GM18517 (cell line): ENCODE data around the gene ITSN1.
"Not testable (repeated sequence)": the region's sequence is repeated elsewhere in the genome, so short reads cannot be mapped to it uniquely, and the experiment has no call there.

Experiments used
- ATAC-seq: cut with Tn5 transposase; IDR thresholded peaks from one replicate; pipeline ENCODE4 v1.9.1; 2021; ENCODE audit warnings: mild to moderate bottlenecking, moderate library complexity; ENCODE audit not compliant: unreplicated experiment

The ITSN1 gene

GRCh38 chr21:33650929-33651509, 8.7 kb downstream of the ITSN1 start:
- no peak for ATAC-seq

DNA sequence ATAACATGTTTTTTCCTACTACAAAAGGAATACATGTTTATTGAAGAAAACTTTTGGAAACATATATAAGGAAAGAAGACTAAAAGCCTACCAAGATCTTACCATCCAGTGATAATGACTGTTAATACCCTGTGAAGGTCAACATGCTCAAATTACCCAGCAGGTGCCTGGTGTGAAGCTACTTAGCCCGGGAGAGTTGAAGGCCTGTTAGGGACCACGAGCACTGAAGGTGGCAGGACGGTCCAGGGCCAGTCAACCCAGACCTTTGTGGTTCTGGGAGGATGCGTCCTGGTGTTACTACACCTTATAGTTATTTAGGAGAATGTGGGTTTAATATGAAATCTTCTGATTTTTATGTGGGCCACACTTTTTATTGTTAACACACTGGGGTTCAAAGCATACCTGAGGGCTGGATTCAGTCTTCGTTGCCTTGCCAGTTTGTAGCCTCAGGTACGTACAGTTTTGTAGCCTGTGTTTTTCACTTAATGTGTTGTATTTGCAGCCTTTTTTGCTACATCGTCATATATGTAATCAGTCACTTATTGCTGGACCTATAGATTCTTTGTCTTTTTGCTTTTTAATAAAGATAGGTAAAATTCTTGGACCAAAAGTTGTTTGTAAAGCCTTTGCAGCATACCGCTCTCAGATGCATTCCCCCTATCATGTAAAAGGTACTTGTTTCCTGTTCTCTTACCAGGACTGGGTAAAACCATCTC, 9.8 kb downstream of the ITSN1 start:
- no peak for ATAC-seq

DNA sequence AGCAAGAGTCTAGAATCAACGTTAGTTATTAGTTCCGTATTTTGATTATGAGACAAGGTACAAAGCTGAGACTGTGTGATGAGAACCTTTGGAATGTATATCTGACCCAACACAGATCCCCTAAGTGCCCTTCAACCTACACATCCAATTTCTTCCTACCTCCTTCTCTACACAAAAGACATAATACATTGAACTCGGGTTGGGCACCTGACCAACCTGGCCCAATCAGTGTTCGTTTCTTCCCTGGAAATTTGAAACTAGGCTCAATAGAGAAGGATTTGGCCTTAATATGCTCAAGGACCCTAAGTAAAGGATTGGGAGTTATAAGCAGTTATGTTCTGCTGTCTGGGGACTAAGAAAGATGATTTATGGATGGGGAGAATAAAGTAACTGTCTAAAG, 12.1 kb downstream of the ITSN1 start:
- no peak for ATAC-seq

DNA sequence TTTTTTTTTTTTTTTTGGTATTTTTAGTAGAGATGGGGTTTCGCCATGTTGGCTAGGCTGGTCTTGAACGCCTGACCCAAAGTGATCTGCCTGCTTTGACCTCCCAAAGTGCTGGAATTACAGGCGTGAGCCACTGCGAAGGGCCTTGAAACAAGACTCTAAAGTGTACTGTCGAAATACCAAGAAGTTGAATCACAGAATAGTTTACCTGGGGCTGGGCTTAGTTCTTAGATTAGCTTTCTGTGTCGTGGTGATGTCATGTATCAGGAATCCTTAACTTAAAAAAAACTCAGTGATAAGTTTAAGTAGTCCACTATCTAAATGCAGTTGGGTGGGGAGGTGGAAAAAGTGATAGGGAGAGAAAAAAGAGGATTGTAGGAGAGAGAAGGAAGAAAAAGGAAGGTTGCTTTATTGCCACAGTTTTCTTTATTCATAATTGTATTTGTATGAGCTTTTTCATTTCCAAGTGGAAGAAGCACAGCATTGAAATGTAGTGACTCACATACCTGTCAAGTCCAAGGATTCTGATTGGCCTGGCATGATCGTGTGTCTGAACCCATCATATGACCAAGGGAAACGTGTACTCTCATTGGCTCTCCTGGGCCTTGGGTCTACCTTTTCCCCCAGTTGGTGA, 13.4 kb downstream of the ITSN1 start:
- ATAC-seq: no peak

DNA sequence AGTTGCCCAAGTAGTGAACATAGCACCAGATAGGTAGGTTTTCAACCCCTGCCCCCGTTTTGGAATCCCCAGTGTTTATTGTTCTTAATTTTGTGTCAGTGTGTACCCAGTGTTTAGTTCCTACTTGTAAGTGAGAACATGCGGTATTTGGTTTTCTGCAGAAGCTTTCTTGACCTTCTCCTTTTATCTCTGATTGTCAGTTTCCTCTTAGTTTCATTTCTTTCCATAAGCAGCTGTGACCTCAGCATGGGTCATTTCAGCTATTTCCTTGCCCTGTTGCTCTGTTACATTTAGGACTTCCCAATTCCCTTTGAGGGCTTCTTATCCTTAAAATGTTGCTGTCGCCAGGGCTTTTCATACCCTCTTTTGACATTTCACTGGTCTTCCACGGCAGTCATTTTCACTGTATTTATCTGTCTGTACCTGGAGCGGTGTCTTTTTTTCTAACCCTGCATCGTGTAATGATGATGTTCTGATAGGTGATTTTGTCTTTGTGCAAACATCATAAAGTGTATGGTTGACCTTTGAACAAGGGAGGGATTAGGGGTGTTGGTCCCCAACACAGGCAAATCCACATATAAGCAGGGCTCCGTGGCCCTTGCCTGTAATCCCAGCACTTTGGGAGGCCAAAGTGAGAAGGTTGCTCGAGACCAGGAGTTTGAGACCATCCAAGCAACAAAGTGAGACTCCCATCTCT, 15.0 kb downstream of the ITSN1 start:
- no peak for ATAC-seq

DNA sequence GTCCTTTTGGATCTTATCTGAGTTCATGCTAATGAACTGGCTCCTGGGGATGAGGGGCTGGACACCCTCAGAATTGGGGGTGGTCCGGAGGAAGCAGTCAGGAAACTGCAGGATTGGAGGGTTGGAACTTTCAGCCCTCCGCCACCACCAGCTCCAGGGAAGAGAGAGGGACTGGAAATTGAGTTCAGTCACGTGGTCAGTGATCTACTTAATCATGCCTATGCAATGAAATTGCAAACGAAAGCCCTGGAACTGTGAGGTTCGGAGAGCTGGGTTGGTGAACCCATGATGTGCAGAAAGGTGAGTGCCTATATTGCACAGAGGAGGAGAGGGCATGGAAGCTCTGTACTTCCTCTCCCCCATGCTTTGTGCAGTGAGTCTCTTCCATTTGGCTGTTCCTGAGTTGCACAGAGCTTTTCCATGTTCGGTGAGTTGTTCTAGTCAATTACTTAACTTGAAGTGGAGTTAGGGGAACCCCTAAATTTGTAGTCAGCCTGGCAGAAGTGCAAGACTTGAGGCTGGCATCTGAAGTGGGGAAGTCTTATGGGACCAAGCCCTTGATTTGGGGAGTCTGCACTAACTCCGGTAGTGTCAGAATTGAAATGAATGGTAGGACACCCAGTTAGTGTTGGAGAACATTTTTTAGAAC, 16.7 kb downstream of the ITSN1 start:
- no peak for ATAC-seq

- no peak for ATAC-seq
Measured at GRCh38 chr21:33659568-33659949, 17.3 kb downstream of the ITSN1 start.

DNA sequence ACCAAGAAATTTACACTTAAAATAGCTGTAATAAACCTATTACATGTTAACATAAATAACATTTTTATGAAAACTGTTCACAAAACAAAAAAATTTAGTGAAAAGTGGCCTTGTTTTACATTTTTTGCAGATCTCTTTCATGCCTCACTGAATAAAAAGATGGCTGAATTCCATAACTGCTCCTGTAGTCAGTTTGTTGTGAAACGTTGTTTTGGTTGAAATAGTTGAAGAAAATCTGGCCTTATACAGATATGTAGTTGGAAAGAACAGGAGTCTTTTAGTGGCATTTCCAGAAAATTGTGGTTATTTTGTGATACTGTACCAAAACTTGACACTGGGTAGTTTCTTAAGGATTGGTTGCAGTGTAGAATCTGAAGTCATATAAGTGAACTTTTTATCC, 18.1 kb downstream of the ITSN1 start:
- ATAC-seq: no peak

DNA sequence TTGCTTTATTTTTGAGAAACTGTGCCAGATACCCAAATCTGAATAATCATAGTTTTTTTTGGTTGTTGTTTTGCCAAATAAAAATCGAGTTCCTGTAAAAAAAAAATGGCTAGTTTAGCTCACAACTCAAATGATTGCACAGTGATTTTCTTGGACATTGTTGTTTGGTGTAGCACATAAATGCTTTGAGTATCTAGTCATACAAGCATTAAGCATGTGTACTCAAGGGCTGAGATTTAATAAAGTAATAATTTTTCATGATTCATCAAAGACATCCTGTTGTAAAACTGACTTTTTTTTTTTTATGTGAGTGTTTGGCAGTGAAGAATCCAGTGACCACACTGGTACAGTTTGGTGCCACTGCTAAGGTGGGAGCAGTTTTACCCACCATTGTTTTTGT, 18.8 kb downstream of the ITSN1 start:
- no peak for ATAC-seq

DNA sequence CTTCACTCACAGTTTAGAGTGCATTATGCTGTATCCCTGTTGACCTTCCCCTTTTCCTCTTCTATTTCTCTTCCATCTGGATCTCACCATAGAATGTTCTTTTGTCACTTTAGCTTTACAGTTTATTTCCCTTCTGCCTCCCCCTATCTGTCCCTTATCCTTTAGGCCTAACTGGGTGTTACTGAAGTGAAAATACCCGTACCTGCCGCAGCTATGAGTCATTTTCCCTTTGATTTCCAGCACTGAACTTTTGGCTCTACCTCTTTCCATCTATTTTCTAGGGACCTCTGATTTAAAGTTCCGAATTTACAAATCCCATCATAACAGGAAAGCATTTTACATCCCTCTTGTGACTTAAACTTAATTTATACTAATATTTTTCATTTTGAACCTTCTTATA, 19.7 kb downstream of the ITSN1 start:
- no peak for ATAC-seq

- ATAC-seq: no peak
Measured at GRCh38 chr21:33663241-33663640, 20.9 kb downstream of the ITSN1 start.

GRCh38 chr21:33664135-33664534, 21.8 kb downstream of the ITSN1 start:
- ATAC-seq: no peak

GRCh38 chr21:33666153-33666552, 23.9 kb downstream of the ITSN1 start:
- no peak for ATAC-seq

GRCh38 chr21:33667636-33668035, 25.3 kb downstream of the ITSN1 start:
- no peak for ATAC-seq

DNA sequence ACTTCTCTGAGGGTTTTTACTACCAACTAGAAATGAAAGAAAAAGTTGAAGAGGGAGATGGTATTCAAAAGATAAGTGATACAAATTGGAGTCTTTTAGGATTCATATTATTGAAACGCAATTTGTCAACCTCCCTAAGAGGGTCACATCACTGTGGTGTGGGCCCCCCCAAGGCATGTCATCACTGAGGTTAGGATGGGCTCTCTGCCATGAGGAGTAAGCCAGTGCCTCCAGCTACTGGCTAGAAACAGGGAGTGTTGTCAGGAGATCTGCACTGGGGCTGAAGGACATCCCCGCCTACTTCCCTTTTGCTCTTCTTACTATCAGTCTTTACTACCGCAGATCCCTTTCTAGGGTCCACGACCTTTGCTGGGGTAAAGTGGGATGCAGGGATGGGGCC, 25.9 kb downstream of the ITSN1 start:
- no peak for ATAC-seq

GRCh38 chr21:33668620-33669019, 26.3 kb downstream of the ITSN1 start:
- ATAC-seq: no peak

- no peak for ATAC-seq
Measured at GRCh38 chr21:33670076-33670978, 28.0 kb downstream of the ITSN1 start.

DNA sequence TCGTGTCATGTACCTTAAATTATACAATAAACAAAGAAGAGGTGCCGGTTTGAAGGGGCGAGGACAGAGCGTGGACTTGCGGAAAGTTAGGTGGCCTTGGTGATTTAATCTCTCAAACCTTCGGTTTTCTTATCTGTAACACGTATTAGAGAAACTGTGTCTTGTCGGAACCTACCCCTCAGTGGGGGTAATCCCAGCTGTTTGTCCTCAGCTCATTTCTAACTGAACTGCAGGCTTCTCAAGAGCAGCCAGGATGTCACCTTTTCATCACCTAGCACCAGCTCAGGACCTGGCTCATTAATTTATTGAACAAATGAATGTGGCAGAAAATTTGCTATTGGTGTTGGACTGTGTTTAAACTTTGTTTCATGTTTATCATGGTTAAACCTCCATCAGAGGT, 31.2 kb downstream of the ITSN1 start:
- ATAC-seq: no peak

GRCh38 chr21:33674226-33674625, 31.9 kb downstream of the ITSN1 start:
- no peak for ATAC-seq

- not testable (repeated sequence) for ATAC-seq
Measured at GRCh38 chr21:33676666-33677065, 34.4 kb downstream of the ITSN1 start.
